Subcutaneous abdominal adipose tissue (tissue), 5 donors: ENCODE results near the gene PLXNA4.

Experiments used
- H3K27ac ChIP-seq: one replicate; pipeline ENCODE4 v1.7.0; 2013; ENCODE audit warnings: low read depth, mild to moderate bottlenecking, inconsistent platforms, low read length, moderate library complexity
- H3K27me3 ChIP-seq, 5 donors: one replicate each; pipeline ENCODE4 v1.7.0; 2013; ENCODE audit warnings: low read length in 5 of 5, inconsistent platforms in 1 of 5; ENCODE audit not compliant: control insufficient read depth in 5 of 5, insufficient read depth in 4 of 5
- H3K36me3 ChIP-seq, 5 donors: one replicate each; pipeline ENCODE4 v1.7.0; 2013; ENCODE audit warnings: low read length in 5 of 5; ENCODE audit not compliant: control insufficient read depth in 5 of 5, insufficient read depth in 5 of 5
- H3K4me1 ChIP-seq, 5 donors: one replicate each; pipeline ENCODE4 v1.7.0; 2013; ENCODE audit warnings: low read length in 5 of 5, mild to moderate bottlenecking in 3 of 5, moderate library complexity in 1 of 5; ENCODE audit not compliant: control insufficient read depth in 5 of 5, insufficient read depth in 5 of 5
- H3K4me3 ChIP-seq, 5 donors: one replicate each; pipeline ENCODE4 v1.7.0; 2013; ENCODE audit warnings: low read length in 5 of 5, low read depth in 1 of 5
- H3K9ac ChIP-seq, 5 donors: one replicate each; pipeline ENCODE4 v1.7.0; 2013; ENCODE audit warnings: low read length in 5 of 5, mild to moderate bottlenecking in 4 of 5, moderate library complexity in 3 of 5
- H3K9me3 ChIP-seq, 5 donors: one replicate each; pipeline ENCODE4 v1.7.0; 2013; ENCODE audit warnings: low read length in 5 of 5; ENCODE audit not compliant: control insufficient read depth in 5 of 5
- donor health status: healthy.
- donor health status: healthy.
- donor health status: healthy.
- donor health status: healthy.
- donor health status: healthy.

The PLXNA4 gene

GRCh38 chr7:132296820-132297219, 279.4 kb downstream of the PLXNA4 start:
- Histone ChIP-seq H3K36me3 (peaks cover 0 to 22% (median 12%) of the 10 kb centered on the region in 5 donors), H3K9ac (no peak overlapping the region), H3K4me1 (peaks cover 2 to 14% (median 7%) of the 10 kb centered on the region in 5 donors), H3K27me3 (no peaks in the 10 kb centered on the region), H3K9me3 (no peaks in the 10 kb centered on the region), H3K27ac (no peak overlapping the region), H3K4me3 (no peak overlapping the region)

GRCh38 chr7:132295175-132295574, 281.1 kb downstream of the PLXNA4 start:
- Histone ChIP-seq H3K9ac (no peak overlapping the region), H3K27me3 (no peaks in the 10 kb centered on the region), H3K4me3 (no peak overlapping the region), H3K9me3 (no peaks in the 10 kb centered on the region), H3K4me1 (peaks cover 0 to 9% (median 3%) of the 10 kb centered on the region in 5 donors), H3K36me3 (peaks cover 0 to 22% (median 12%) of the 10 kb centered on the region in 5 donors), H3K27ac (no peak overlapping the region)

GRCh38 chr7:132292803-132293202, 283.5 kb downstream of the PLXNA4 start:
- peaks cover 0 to 22% (median 10%) of the 10 kb centered on the region in 5 donors for H3K4me1 ChIP-seq

DNA sequence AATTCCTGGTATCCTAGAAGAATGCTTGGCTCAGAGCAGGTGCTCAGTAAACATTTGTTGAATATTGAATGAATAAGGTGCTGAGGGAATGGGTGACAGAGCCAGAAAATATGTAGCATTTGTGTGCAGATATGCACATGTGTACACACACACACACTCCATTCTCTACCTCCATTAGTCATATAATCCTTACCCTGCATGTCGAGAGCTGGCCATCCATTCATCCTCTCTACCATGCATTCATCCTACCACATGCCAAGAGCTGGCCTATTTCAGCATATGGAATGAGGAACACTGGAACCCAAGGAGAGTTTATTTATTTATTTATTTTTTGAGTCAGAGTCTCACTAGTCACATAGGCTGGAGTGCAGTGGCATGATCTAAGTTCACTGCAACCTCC, 284.8 kb downstream of the PLXNA4 start:
- H3K36me3 ChIP-seq, result peaks cover 0 to 7% (median 3%) of the 10 kb centered on the region in 5 donors
- H3K27ac ChIP-seq, result no peak overlapping the region
- no peak overlapping the region for H3K9ac ChIP-seq
- H3K9me3 ChIP-seq, result no peaks in the 10 kb centered on the region
- peaks cover 0 to 25% (median 10%) of the 10 kb centered on the region in 5 donors for H3K4me1 ChIP-seq
- H3K27me3 ChIP-seq, result no peaks in the 10 kb centered on the region
- no peak overlapping the region for H3K4me3 ChIP-seq

More at GRCh38 chr7:132292803-132293202, 283.5 kb downstream of the PLXNA4 start:
- H3K4me3 ChIP-seq, result no peak overlapping the region
- H3K36me3 ChIP-seq, result peaks cover 0 to 19% (median 12%) of the 10 kb centered on the region in 5 donors
- no peak overlapping the region for H3K27ac ChIP-seq
- H3K9ac ChIP-seq, result no peak overlapping the region
- no peaks in the 10 kb centered on the region for H3K27me3 ChIP-seq
- no peaks in the 10 kb centered on the region for H3K9me3 ChIP-seq

DNA sequence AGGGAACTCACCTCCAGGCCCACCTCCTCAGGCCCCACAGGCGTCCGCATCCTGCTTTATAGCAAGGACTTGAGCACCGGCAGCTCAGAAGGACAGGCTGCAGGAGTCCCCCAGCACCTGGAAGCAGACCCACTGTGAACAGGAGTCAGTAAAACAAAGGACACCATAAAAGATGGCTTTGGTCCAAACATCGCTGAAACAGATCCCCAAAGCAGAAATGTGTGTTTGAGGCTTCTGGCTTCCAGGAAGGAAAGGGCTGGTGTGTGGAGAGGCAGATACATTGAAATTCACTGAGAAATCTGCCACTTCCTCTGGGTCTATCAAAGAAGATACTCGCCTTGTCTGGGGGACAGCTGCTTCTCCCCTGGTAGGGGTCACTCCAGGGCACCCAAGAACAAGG, 286.2 kb downstream of the PLXNA4 start:
- Histone ChIP-seq H3K9me3 (no peaks in the 10 kb centered on the region), H3K4me1 (peaks cover 0 to 25% (median 10%) of the 10 kb centered on the region in 5 donors), H3K36me3 (peaks cover 0 to 3% (median 0%) of the 10 kb centered on the region in 5 donors), H3K27ac (no peak overlapping the region), H3K27me3 (no peaks in the 10 kb centered on the region), H3K4me3 (no peak overlapping the region), H3K9ac (no peak overlapping the region)

DNA sequence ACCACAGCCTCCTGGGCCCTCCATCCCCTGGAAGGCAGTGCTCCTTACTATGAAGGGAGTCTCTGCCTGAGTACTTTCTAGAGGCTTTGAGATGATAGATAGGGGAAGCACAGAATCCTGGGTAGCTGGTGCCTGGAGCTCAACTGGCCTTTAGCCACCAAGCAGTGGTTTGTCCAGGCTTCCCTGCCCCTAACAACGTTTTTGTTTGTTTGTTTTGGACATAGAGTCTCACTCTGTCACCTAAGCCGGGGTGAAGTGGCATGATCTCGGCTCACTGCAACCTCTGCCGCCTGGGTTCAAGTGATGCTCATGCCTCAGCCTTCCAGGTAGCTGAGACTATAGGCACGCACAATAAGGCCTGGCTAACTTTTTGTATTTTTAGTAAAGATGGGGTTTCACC, 289.4 kb downstream of the PLXNA4 start:
- no peak overlapping the region for H3K27ac ChIP-seq
- no peaks in the 10 kb centered on the region for H3K27me3 ChIP-seq
- H3K4me1 ChIP-seq, result peaks cover 0 to 21% (median 12%) of the 10 kb centered on the region in 5 donors
- H3K9ac ChIP-seq, result no peak overlapping the region
- no peaks in the 10 kb centered on the region for H3K9me3 ChIP-seq
- H3K36me3 ChIP-seq, result no peaks in the 10 kb centered on the region
- H3K4me3 ChIP-seq, result no peak overlapping the region

GRCh38 chr7:132280335-132280734, 295.9 kb downstream of the PLXNA4 start:
- no peak overlapping the region for H3K4me3 ChIP-seq
- H3K27me3 ChIP-seq, result no peaks in the 10 kb centered on the region
- H3K4me1 ChIP-seq, result peaks cover 0 to 36% (median 16%) of the 10 kb centered on the region in 5 donors
- H3K27ac ChIP-seq, result no peak overlapping the region
- H3K9me3 ChIP-seq, result no peaks in the 10 kb centered on the region
- no peak overlapping the region for H3K9ac ChIP-seq
- H3K36me3 ChIP-seq, result no peaks in the 10 kb centered on the region

GRCh38 chr7:132279718-132280117, 296.6 kb downstream of the PLXNA4 start:
- no peak overlapping the region for H3K27ac ChIP-seq
- H3K4me1 ChIP-seq, result peaks cover 0 to 36% (median 16%) of the 10 kb centered on the region in 5 donors
- H3K36me3 ChIP-seq, result no peaks in the 10 kb centered on the region
- H3K9me3 ChIP-seq, result no peaks in the 10 kb centered on the region
- H3K9ac ChIP-seq, result no peak overlapping the region
- H3K4me3 ChIP-seq, result no peak overlapping the region
- no peaks in the 10 kb centered on the region for H3K27me3 ChIP-seq

DNA sequence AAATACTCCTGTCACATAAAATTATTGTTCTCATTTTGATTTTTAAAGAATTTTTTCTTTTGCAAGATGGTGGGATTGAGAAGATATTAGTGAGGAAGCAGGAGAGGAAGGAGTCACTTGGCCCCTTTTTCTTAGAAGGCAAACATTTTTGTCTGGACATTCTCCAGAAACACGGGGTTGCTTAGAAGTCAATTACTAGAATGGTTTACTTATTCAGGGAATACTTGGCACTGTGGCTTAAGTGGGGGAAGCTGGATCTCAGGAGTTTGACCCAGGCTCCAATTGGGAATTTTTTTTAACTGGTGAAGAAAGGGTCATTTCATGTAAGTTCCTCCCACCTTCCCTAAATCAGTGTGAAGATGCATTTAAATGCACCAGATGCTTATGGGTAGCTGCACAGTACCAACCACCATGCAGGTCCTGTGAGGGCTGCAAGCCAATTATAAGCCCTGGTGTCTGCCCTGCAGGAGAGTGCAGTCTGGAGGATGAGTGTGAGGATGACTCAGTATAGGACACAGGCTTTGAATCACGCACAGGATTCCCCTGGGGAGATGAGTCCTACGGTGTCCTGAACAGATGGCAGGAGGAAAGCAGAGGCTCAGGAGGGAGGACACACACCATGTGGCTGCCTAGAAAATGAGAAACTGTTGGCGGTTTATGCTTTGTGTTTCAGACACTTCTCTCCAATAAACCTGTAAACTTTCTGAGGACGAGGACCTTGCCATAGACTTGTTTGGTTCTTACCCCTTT, 299.1 kb downstream of the PLXNA4 start:
- no peak overlapping the region for H3K9ac ChIP-seq
- H3K27ac ChIP-seq, result no peak overlapping the region
- H3K4me3 ChIP-seq, result no peak overlapping the region
- H3K9me3 ChIP-seq, result no peaks in the 10 kb centered on the region
- peaks cover 0 to 36% (median 16%) of the 10 kb centered on the region in 5 donors for H3K4me1 ChIP-seq
- H3K27me3 ChIP-seq, result no peaks in the 10 kb centered on the region
- H3K36me3 ChIP-seq, result no peaks in the 10 kb centered on the region

- H3K27me3 ChIP-seq, result no peaks in the 10 kb centered on the region
- H3K4me1 ChIP-seq, result peaks cover 0 to 28% (median 16%) of the 10 kb centered on the region in 5 donors
- no peak overlapping the region for H3K4me3 ChIP-seq
- no peak overlapping the region for H3K9ac ChIP-seq
- no peak overlapping the region for H3K27ac ChIP-seq
- no peaks in the 10 kb centered on the region for H3K36me3 ChIP-seq
- no peaks in the 10 kb centered on the region for H3K9me3 ChIP-seq
Observed at GRCh38 chr7:132276234-132276630, 300.0 kb downstream of the PLXNA4 start.
